GM13976 (cell line): ENCODE results near the gene CADPS.

Experiments
- DNase-seq: peaks from one replicate; pipeline ENCODE4 v3.0.0; 2012; ENCODE audit warnings: low spot score
- in situ Hi-C: fragments of 300-500 bp; cut with MboI; formaldehyde crosslinking; loops from one replicate; pipeline ENCODE4 v1.12.0; 2022; ENCODE audit warnings: low sequenced_read_pairs, mixed read lengths, inconsistent platforms; ENCODE audit not compliant: unreplicated experiment
- TF ChIP-seq, protein P1 (sequence below): IDR thresholded peaks from 2 replicates; pipeline ENCODE4 v1.5.1; 2012; ENCODE audit warnings: borderline replicate concordance, mild to moderate bottlenecking; ENCODE audit not compliant: insufficient read depth; ENCODE audit errors: extremely low read depth, missing control alignments, control extremely low read depth

Gene CADPS

DNA sequence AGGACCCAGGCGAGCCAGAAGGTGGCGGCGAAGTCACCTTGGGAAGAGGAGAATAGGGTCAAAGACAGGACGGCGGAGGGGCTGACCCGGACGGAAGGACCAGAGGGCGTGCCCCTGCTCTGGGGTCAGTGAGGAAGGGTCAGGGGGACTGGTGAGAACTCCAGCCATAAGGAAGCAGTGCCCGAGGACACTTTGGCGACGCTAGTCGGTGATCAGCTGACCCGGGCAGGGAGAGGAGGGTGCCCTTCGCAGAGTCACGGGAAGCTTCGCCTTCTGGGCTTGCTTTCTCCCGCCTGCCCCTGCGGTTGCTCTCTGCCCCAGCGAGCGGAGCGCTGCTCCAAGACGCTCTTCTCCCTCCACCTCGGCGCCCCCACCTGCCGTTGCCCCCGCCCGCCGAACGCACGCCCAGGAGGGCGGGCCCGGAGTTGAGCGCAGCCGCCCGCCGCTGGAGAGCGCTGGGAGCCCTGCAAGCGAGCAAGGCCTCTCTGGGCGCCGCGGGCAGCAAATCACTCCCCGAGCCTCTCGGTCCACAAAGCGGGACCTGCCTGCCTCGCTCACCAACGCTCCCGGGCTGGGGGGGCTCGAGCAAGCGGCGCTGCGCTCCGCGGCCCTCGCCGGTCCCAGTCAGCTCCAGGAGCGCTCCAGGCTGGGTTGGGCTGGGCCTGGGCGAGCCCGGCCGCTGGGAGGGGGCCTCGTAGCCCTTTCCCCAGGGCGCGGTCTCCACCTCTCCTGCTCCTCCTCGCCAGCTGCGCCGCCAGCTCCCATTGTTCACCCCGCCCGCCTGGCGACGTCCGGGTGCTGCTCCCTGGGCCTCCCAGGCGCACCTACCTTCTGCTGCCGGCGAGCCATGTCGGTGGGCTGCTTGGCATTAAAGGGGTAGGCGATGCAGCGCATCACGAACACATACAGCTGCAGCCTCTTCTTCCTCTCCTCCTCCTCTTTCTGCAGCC lies 1.2 kb downstream of the CADPS start:
- DNase-seq = peak; percentile 16
- in situ Hi-C loops = no loop called here
- TF ChIP-seq, protein P1, sequence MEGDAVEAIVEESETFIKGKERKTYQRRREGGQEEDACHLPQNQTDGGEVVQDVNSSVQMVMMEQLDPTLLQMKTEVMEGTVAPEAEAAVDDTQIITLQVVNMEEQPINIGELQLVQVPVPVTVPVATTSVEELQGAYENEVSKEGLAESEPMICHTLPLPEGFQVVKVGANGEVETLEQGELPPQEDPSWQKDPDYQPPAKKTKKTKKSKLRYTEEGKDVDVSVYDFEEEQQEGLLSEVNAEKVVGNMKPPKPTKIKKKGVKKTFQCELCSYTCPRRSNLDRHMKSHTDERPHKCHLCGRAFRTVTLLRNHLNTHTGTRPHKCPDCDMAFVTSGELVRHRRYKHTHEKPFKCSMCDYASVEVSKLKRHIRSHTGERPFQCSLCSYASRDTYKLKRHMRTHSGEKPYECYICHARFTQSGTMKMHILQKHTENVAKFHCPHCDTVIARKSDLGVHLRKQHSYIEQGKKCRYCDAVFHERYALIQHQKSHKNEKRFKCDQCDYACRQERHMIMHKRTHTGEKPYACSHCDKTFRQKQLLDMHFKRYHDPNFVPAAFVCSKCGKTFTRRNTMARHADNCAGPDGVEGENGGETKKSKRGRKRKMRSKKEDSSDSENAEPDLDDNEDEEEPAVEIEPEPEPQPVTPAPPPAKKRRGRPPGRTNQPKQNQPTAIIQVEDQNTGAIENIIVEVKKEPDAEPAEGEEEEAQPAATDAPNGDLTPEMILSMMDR = no peak

DNA sequence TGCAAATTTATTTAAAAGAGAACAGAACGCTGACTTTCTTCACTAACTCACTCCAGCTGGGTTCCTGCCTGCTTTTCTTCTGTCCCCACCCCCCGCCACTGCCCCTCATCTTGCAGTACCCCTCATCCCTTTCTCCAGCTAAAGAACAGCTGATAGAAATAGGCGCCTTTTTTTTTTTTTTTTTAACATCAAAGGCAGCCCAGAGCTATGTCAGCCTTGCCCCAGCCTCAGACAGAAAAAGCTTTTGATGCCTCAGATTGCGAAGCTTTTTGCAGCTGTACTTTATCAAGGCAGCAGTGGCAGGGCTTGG lies 1.8 kb downstream of the CADPS start:
- no peak for DNase-seq
- TF ChIP-seq, protein P1 = no peak
- in situ Hi-C loops = no loop called here

- in situ Hi-C loops = no loop called here
- DNase-seq = no peak
- TF ChIP-seq, protein P1 = no peak
Observed at GRCh38 chr3:62872318-62872717, 2.9 kb downstream of the CADPS start.

DNA sequence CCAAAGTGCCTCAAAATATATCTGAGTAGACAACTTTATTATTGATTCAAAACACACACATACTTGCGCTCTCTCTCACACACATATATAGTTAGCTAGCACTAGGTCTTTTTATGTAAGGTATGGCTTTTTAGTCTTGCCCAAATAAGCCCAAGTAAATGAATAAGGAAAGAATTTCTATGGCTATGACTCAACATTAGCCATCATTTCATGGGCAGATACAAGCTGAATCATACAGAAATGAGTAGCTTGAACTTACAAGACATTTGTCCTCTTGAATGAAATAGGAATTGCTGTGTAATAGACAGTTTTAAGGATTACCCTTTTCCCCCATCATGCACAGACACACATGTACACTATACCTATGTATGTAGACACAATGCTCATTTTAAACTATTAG lies 4.9 kb downstream of the CADPS start:
- in situ Hi-C loops = no loop called here
- TF ChIP-seq, protein P1 = no peak

GRCh38 chr3:62863648-62864047 lies 11.6 kb downstream of the CADPS start:
- in situ Hi-C loops = no loop called here
- TF ChIP-seq, protein P1 = no peak
- no peak for DNase-seq

More for the DNA sequence above, 4.9 kb downstream of the CADPS start:
- no peak for DNase-seq

DNA sequence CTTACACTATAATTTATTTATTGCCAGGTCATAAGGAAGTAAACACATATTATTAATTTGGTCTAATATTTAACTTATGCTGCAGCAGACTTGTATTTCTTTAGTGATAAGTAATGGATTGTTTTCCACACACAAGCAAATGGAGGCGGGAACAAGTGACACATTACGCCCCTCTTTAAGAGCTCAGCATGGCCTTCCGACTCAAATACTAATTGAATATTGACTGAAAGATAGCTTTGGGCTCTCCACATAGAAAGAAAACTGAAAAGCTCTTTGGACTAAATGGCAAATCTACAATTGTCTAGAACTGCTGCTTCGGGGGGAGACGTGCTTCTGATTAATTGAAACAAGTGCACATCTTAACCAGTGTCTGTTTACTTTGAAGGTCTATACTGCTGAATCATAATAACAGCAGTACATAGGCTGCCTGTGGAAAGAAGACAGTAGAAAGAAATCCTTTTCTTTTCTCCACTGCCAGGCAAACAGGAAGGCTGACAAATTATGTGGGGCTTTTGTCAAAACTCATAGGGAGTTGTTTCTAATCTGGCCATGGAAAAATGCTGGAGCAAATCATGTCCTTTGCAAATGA lies 15.9 kb downstream of the CADPS start:
- in situ Hi-C loops = no loop called here
- DNase-seq = no peak
- TF ChIP-seq, protein P1 = no peak
